IMR-90 (cell line): ENCODE measurements around the gene UBE2G1. TPM values are rescaled to one million over a fixed set of nuclear protein-coding genes. Genes with fewer than 3 reads are reported as not detected.

Experiments
- ATAC-seq: fragments of 200-7000 bp; cut with Tn5 transposase; 2 replicates; pipeline ENCODE4 v1.9.1; 2020; ENCODE audit warnings: low read depth, mild to moderate bottlenecking, moderate library complexity
- BruUV-seq: library from RNA; stranded (reverse); fragments of 400-500 nt; replicated peaks from 2 replicates; lab custom pipeline; 2021; lab: Mats Ljungman, UMichigan
- CTCF ChIA-PET: fragments of 300-600 bp; formaldehyde crosslinking; extraction: SDS; loops from one replicate; lab custom pipeline; 2021; ENCODE audit warnings: antibody characterized with exemption; lab: Yijun Ruan, JAX
- POLR2A ChIA-PET: fragments of 300-600 bp; sonication (Branson Sonifier 250); formaldehyde crosslinking; loops from one replicate; lab custom pipeline; 2022; ENCODE audit warnings: antibody characterized with exemption; ENCODE audit not compliant: unreplicated experiment; lab: Charles Lee
- DNase-seq: peaks from one replicate; pipeline ENCODE4 v3.0.0; 2013
- H2AFZ ChIP-seq: replicated peaks from 2 replicates; pipeline ENCODE3; 2013; ENCODE audit warnings: low read length, mild to moderate bottlenecking; ENCODE audit not compliant: poor library complexity
- H2AK5ac ChIP-seq: 2 replicates; pipeline ENCODE4 v1.6.1; 2013; ENCODE audit warnings: low read depth, low read length, inconsistent platforms
- H2AK9ac ChIP-seq: replicated peaks from 2 replicates; pipeline ENCODE3; 2013; ENCODE audit warnings: mild to moderate bottlenecking, low read depth, low read length, moderate library complexity; ENCODE audit not compliant: poor library complexity
- H2BK120ac ChIP-seq: 2 replicates; pipeline ENCODE4 v1.6.1; 2013; ENCODE audit warnings: low read depth, low read length, inconsistent platforms
- H2BK15ac ChIP-seq: 3 replicates; pipeline ENCODE4 v1.6.1; 2013; ENCODE audit warnings: low read depth, low read length, inconsistent platforms
- H2BK20ac ChIP-seq: 2 replicates; pipeline ENCODE4 v1.6.1; 2013; ENCODE audit warnings: low read depth, mild to moderate bottlenecking, inconsistent platforms, low read length, moderate library complexity
- H2BK5ac ChIP-seq: 2 replicates; pipeline ENCODE4 v1.6.1; 2013; ENCODE audit warnings: mild to moderate bottlenecking, low read depth, low read length, inconsistent platforms; ENCODE audit not compliant: poor library complexity, severe bottlenecking
- H3K14ac ChIP-seq: replicated peaks from 2 replicates; pipeline ENCODE4 v1.6.1; 2013; ENCODE audit warnings: low read depth, low read length, inconsistent platforms
- H3K18ac ChIP-seq: 2 replicates; pipeline ENCODE4 v1.6.1; 2013; ENCODE audit warnings: low read depth, low read length, control low read depth
- H3K23ac ChIP-seq: 2 replicates; pipeline ENCODE4 v1.6.1; 2013; ENCODE audit warnings: low read depth, low read length, inconsistent platforms
- H3K27ac ChIP-seq: 2 replicates; pipeline ENCODE4 v1.5.1; 2013; ENCODE audit warnings: mild to moderate bottlenecking, control low read depth, low read length; ENCODE audit not compliant: insufficient read depth
- H3K27me3 ChIP-seq: 2 replicates; pipeline ENCODE4 v1.6.1; 2013; ENCODE audit warnings: low read length; ENCODE audit not compliant: control insufficient read depth, insufficient read depth
- H3K36me3 ChIP-seq: 2 replicates; pipeline ENCODE4 v1.6.1; 2013; ENCODE audit warnings: low read length, mixed read lengths; ENCODE audit not compliant: control insufficient read depth, insufficient read depth
- H3K4ac ChIP-seq: 2 replicates; pipeline ENCODE4 v1.6.1; 2013; ENCODE audit warnings: low read depth, low read length, inconsistent platforms
- H3K4me1 ChIP-seq: 2 replicates; pipeline ENCODE4 v1.6.1; 2013; ENCODE audit warnings: low read length, mixed read lengths; ENCODE audit not compliant: control insufficient read depth, insufficient read depth
- H3K4me2 ChIP-seq: 2 replicates; pipeline ENCODE4 v1.6.1; 2013; ENCODE audit warnings: low read depth, mild to moderate bottlenecking, control low read depth, low read length, moderate library complexity
- H3K4me3 ChIP-seq: 2 replicates; pipeline ENCODE4 v1.5.1; 2013; ENCODE audit warnings: low read depth, mild to moderate bottlenecking, control low read depth, low read length, moderate library complexity; ENCODE audit not compliant: insufficient read depth
- H3K56ac ChIP-seq: 2 replicates; pipeline ENCODE4 v1.6.1; 2013; ENCODE audit warnings: low read length, inconsistent platforms; ENCODE audit not compliant: insufficient read depth; ENCODE audit errors: extremely low read depth
- H3K79me1 ChIP-seq, 2 experiments: 2 replicates each; pipeline ENCODE4 v1.6.1; 2013; ENCODE audit warnings: low read length in 2 of 2, inconsistent platforms in 1 of 2, low read depth in 1 of 2
- H3K9ac ChIP-seq: 2 replicates; pipeline ENCODE4 v1.6.1; 2013; ENCODE audit warnings: low read depth, low read length, control low read depth
- H3K9me1 ChIP-seq: 2 replicates; pipeline ENCODE4 v1.6.1; 2013; ENCODE audit warnings: low read length, inconsistent platforms; ENCODE audit not compliant: insufficient read depth
- H3K9me3 ChIP-seq: 2 replicates; pipeline ENCODE4 v1.6.1; 2013; ENCODE audit warnings: low read length; ENCODE audit not compliant: control insufficient read depth, insufficient read depth
- H4K20me1 ChIP-seq: 2 replicates; pipeline ENCODE4 v1.6.1; 2013; ENCODE audit warnings: low read length, inconsistent platforms; ENCODE audit not compliant: insufficient read depth
- H4K5ac ChIP-seq: 2 replicates; pipeline ENCODE4 v1.6.1; 2013; ENCODE audit warnings: mild to moderate bottlenecking, low read depth, low read length, control low read depth
- H4K8ac ChIP-seq, 2 experiments: 2 replicates each; pipeline ENCODE4 v1.6.1; 2013; ENCODE audit warnings: low read depth in 2 of 2, low read length in 2 of 2, control low read depth in 1 of 2, inconsistent platforms in 1 of 2
- H4K91ac ChIP-seq: 2 replicates; pipeline ENCODE4 v1.6.1; 2013; ENCODE audit warnings: low read depth, low read length, inconsistent platforms; ENCODE audit not compliant: insufficient read depth
- MAZ ChIP-seq: IDR thresholded peaks from 2 replicates; pipeline ENCODE4 v1.6.1; 2012; ENCODE audit warnings: low read depth, mild to moderate bottlenecking, low read length, improper control_type of control experiment, moderate library complexity, borderline replicate concordance
- MXI1 ChIP-seq: IDR thresholded peaks from 2 replicates; pipeline ENCODE4 v1.6.1; 2012; ENCODE audit warnings: low read depth, mild to moderate bottlenecking, low read length, moderate library complexity, borderline replicate concordance
- NFE2L2 ChIP-seq: fragments of 150-350 bp; IDR thresholded peaks from 2 replicates; pipeline ENCODE4 v1.6.1; 2016; ENCODE audit warnings: low read depth, mild to moderate bottlenecking, low read length
- POLR2A ChIP-seq: IDR thresholded peaks from 2 replicates; pipeline ENCODE4 v1.6.1; 2012; ENCODE audit warnings: mild to moderate bottlenecking, low read depth, low read length
- RAD21 ChIP-seq: IDR thresholded peaks from 2 replicates; pipeline ENCODE4 v1.6.1; 2012; ENCODE audit warnings: low read length, improper control_type of control experiment
- RFX5 ChIP-seq: IDR thresholded peaks from 2 replicates; pipeline ENCODE4 v1.8.0; 2012; ENCODE audit warnings: low read depth, mild to moderate bottlenecking, low read length, moderate library complexity
- SMC3 ChIP-seq: fragments of 150-350 bp; IDR thresholded peaks from 2 replicates; pipeline ENCODE4 v1.6.1; 2016; ENCODE audit warnings: low read depth, mild to moderate bottlenecking, antibody characterized with exemption, low read length, moderate library complexity
- WGBS, 2 experiments: methylation state at CpG; one replicate each; pipeline versions ENCODE4 v1.1.5 to v1.1.7; 2013; ENCODE audit warnings: missing lambda C conversion rate in 2 of 2; ENCODE audit not compliant: insufficient read length in 1 of 2; ENCODE audit errors: extremely low coverage in 2 of 2; 5-methylcytosine and 5-hydroxymethylcytosine counted together
- dilution Hi-C: fragments of 300-500 bp; cut with HindIII; formaldehyde crosslinking; loops from one replicate; pipeline ENCODE4 v1.14.3; 2018; ENCODE audit warnings: low sequenced_read_pairs; ENCODE audit not compliant: unreplicated experiment
- in situ Hi-C: fragments of 300-500 bp; cut with MboI; formaldehyde crosslinking; loops from 3 replicates; pipeline ENCODE4 v1.14.3; 2019; ENCODE audit warnings: low sequenced_read_pairs, inconsistent platforms, mixed read lengths
- intact Hi-C: fragments of 100-400 bp; cut with micrococcal nuclease; formaldehyde crosslinking; loops from 2 replicates; pipeline ENCODE4 v1.10.0; 2022
- polyA plus RNA-seq, 3 experiments: library from polyadenylated mRNA; depleted of rRNA; stranded (reverse); fragments of >200 nt; gene quantifications; 2 replicates each; pipeline ENCODE4 v1.2.3, GENCODE V29; 2012; ENCODE audit warnings: low replicate concordance in 1 of 3
- total RNA-seq: library from RNA; depleted of rRNA; stranded (reverse); fragments of >200 nt; gene quantifications from 2 replicates; pipeline ENCODE4 v1.2.3, GENCODE V29; 2012

Gene UBE2G1
- total and polyA plus RNA-seq, 2 of the 4 experiments (the other 2 are of a cell fraction): 26.3 to 26.6 TPM

DNA sequence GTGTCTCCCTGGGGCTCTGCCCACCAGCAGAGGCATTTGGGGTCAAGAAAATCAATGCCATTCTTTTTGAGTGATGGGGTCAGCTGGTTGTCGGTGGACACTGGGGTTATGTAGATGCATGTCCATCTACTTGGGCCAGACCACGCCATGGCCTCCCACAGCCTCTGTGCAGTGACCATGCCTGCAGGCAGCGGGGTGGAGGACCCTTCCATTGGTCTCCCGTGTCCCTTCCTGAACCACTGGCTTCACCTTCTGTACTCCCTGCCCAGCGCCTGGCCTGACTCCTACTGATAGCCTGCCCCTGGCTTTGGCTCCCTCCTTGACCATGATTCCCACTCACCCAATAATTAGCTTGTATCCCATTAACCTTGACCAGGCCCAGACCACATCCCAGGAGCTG, 39.2 kb upstream of the UBE2G1 start:
- H3K4me1 ChIP-seq: no peaks in the 10 kb centered on the region
- H2AK5ac ChIP-seq: no peak overlapping the region
- ATAC-seq: no peak
- WGBS, 2 experiments: 73% methylated on average over 3 of the region's 5 CpGs; no CpG with 5 or more reads in 1 of the 2 experiments
- no TSS peak for BruUV-seq
- TF ChIP-seq MAZ: no peak
- TF ChIP-seq MXI1: no peak
- TF ChIP-seq RFX5: no peak
- no peak for TF ChIP-seq SMC3
- no peak for TF ChIP-seq POLR2A
- no peak for TF ChIP-seq NFE2L2
- no peak for TF ChIP-seq RAD21
- H3K14ac ChIP-seq: no peak overlapping the region
- H3K9ac ChIP-seq: no peak overlapping the region
- no peak overlapping the region for H2BK20ac ChIP-seq
- H3K9me1 ChIP-seq: 0 out of 2 replicates have a peak, but pooled peaks cover 4% of the 10 kb centered on the region
- no peaks in the 10 kb centered on the region for H3K9me3 ChIP-seq
- in situ Hi-C loops (no loop called here), dilution Hi-C loops (no loop called here), intact Hi-C loops (no loop called here)
- no peaks in the 10 kb centered on the region for H4K20me1 ChIP-seq
- no peak overlapping the region for H4K5ac ChIP-seq
- H2AK9ac ChIP-seq: no peak overlapping the region
- no peak overlapping the region for H3K4ac ChIP-seq
- ChIA-PET CTCF (interaction anchor here (0.7 kb wide), 1 partner anchor 331 kb away, joined by 4 read pairs; no protein-coding TSS in a partner anchor), POLR2A (no interaction called here)
- no peak overlapping the region for H3K18ac ChIP-seq
- H3K27ac ChIP-seq: no peak overlapping the region
- no peak overlapping the region for H4K91ac ChIP-seq
- no peaks in the 10 kb centered on the region for H3K27me3 ChIP-seq
- H2BK120ac ChIP-seq: no peak overlapping the region
- H2BK5ac ChIP-seq: no peak overlapping the region
- H2BK15ac ChIP-seq: no peak overlapping the region
- no peak for DNase-seq
- no peak overlapping the region for H3K4me2 ChIP-seq
- H3K23ac ChIP-seq: no peak overlapping the region
- no peak overlapping the region for H3K4me3 ChIP-seq
- no peaks in the 10 kb centered on the region for H3K79me1 ChIP-seq
- H3K56ac ChIP-seq: no peak overlapping the region
- H4K8ac ChIP-seq: no peak overlapping the region
- no peaks in the 10 kb centered on the region for H3K36me3 ChIP-seq
- H2AFZ ChIP-seq: peak overlapping the region; percentile 26
